ENCODE results near the gene KLK6. TPM values are rescaled to one million over a fixed set of nuclear protein-coding genes. Genes with fewer than 3 reads are reported as not detected.

Gene KLK6
- total RNA-seq, 1 donor from 2014 or later: not detected

GRCh38 chr19:50952910-50953309 lies 16.5 kb downstream of the KLK6 start, which contains the start of gene KLK5:
TSS of gene KLK5 (minus strand) at chr19:50953038. CDS start at chr19:50952657, 381 bp downstream.
- no peak for DNase-seq (ENCODE audit: low read depth in 2 of 2)

DNA sequence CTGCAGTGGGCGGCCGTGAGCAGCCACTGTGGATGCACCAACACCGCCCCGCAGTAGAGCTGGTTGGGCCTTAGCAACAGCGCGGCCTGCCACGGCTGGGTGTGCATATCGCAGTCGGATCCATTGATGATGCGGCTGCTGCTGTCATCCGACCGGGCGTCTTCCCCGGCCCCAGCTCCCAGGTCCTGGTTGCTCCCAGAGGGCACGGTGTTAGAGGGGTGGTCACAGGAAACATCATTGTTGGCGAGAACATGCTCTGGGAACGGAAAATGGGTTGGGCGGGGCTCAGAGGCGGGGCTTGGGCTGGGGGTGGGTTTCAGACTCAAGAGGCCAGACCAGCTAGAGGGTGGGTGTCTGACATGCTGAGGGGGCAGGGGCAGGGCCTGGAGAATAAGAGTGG lies 19.5 kb downstream of the KLK6 start:
- DNase-seq (ENCODE audit: low read depth in 2 of 2): no peak

DNA sequence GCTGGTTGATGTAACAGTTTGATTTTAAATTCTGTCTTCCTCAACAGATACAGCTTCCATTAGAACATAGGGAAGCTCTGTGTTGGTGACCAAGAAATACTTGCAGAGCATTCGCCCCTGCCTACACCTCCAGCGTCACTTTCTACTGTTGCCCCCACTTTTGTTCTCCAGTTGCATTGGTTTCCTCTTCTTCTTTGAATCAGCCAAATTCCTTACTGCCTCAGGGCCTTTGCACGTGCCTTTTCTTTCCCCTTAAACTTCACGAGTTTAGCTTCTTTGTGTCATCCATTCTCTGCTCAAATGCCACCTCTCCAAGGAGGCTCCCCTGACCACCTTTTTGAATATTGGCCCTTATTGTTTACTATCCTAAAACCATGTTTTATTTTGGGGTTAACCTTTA lies 22.3 kb downstream of the KLK6 start:
- no peak for DNase-seq (ENCODE audit: low read depth in 2 of 2)

DNA sequence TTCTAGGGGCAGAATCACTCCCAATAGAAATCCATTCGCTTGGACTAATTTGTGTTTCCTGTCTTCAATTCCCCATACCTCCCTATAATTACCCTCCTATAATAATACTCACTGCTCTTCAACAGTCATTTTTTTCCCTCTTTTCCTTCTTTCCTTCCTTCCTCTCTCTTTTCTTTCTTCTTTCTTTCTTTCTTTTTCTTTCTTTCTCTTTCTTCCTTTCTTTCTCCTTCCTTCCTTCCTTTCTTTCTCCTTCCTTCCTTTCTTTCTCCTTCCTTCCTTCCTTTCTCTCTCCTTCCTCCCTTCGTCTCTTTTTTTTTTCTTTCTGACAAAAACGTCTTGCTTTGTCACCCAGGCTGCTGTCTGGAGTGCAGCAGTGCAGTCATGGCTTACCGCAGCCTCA lies 24.6 kb downstream of the KLK6 start:
- DNase-seq (ENCODE audit: low read depth in 2 of 2): no peak

- DNase-seq (ENCODE audit: low read depth in 2 of 2): no peak
These were observed 26.1 kb downstream of the KLK6 start for GRCh38 chr19:50943074-50943828.

- DNase-seq (ENCODE audit: low read depth in 2 of 2): no peak
These were observed 29.8 kb downstream of the KLK6 start for GRCh38 chr19:50939596-50939995.

DNA sequence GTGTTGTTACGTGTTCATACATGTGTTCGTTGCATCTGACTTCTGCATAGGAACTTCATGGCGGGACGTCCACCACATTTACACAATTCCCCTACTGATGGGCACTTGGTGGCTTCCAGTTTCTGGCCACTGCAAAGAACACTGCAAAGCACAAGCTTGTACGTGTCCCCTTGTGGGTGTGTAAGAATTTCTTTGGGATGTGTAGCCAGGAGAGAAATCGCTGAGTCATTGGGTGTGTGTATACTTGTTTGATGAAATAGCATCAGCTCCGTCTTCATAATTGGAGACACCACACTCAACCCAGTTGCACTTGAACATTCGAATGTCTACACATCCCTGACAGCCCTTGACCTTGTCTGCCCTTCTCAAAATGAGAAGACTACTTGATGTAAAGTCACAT lies 35.8 kb downstream of the KLK6 start:
- DNase-seq (ENCODE audit: low read depth in 2 of 2): no peak

DNA sequence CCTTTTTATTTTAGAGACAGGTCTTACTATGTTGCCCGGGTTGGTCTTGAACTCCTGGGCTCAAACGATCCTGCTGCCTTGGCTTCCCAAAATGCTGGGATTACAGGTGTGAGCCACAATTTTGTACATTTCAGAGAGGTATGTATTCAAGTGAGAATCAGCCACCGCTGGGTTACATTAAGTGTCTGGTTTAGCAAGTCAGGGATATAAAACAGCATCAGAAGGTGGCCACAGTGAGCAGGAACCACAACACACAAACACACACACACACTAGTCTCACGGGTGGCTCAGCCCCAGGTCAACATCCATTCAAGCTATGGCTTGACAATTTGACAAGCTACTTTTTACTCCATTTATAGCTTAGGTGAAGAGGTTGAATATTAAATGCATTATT lies 36.7 kb downstream of the KLK6 start:
- DNase-seq (ENCODE audit: low read depth in 2 of 2): no peak

DNA sequence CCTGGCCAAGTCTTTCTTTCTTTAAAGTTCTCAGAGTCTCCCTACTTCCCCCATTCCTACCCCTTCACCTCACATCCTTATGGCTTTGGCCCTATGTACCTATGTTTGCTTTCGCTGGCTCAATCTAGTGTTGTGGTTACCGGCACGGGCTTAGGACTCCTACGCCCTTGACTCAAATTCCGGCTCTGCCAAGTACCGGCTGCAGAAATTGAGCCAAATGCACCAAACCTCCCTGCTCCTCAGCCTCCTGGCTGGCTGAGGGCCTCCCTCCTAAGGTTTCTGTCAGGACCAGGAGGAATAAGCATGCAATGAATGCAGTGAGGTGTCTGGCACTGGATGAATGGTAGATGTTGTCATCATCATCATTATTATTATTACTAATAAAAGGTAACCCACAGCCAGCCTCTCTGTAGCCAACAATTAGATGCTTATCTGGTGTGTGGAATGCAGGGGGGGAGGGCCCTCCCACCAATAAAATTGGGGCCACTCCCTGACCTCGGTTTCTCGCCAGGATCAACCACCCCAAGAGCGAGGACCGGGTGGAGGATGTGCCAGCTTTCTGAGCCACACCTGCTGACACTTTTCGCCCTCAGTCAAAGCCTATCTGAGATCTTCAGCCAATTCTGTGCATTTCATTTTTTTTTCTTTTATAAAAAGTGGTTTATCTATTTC lies 37.2 kb downstream of the KLK6 start:
- DNase-seq (ENCODE audit: low read depth in 2 of 2): no peak

DNA sequence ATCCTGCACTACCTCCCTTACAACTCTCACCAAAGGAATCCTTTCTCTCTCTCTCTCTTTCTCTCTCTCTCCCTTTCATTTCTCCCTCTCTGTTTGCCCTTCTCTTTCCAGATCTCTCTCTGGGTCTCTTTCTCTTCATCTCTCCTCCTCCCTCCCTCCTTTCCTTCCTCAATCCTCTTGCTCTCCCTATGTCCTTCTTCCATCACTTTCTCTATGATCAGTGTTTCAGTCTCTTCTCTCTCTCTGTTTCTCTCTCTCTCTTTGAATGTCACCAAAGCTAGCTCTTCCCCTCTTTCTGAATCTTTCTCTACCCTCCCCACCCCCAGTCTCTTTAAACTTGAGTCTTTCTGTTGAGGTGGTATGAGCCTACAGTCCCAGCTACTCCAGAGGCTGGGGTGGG lies 38.4 kb downstream of the KLK6 start:
- no peak for DNase-seq (ENCODE audit: low read depth in 2 of 2)

- DNase-seq (ENCODE audit: low read depth in 2 of 2): no peak
These were observed 40.6 kb downstream of the KLK6 start for GRCh38 chr19:50928831-50929230.

- no peak for DNase-seq (ENCODE audit: low read depth in 2 of 2)
These were observed 43.2 kb downstream of the KLK6 start for GRCh38 chr19:50926144-50926543.

DNA sequence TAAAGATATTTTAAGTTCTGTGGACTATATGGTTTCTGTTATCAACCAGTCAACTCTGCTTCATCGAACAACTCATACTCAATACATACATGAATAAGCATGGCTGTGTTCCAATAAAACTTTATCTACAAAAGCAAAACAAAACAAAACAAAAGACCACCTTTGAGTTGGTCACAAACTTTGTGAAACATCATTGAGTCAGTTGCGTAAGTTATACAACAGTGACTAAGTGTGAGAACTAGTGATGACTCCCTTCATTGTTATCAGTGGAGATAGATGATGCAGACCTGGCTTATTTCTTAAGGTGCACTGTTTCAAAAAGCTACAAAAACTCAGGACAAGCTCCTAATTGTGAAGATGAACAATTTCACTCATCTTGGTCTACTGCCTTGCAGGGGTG lies 43.7 kb downstream of the KLK6 start:
- no peak for DNase-seq (ENCODE audit: low read depth in 2 of 2)

DNA sequence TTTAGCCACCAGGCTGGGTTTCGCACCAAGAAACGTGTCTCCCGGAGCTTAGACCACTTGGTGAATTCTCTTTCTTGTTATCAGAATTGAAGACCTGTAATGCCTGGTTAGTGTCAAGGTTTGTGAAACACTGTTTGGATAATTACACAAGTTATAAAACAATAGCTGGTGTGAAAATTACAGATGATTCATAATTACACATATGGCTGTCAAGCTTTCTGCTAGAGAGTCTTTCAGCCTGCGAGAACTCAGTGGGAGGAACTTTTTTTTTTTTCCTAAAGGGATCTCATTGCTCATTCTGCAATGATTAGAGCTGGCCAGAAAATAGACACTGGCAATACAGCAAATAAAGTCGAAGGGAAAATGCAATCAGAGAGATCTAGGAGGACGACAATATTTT lies 44.8 kb downstream of the KLK6 start:
- DNase-seq (ENCODE audit: low read depth in 2 of 2): no peak

DNA sequence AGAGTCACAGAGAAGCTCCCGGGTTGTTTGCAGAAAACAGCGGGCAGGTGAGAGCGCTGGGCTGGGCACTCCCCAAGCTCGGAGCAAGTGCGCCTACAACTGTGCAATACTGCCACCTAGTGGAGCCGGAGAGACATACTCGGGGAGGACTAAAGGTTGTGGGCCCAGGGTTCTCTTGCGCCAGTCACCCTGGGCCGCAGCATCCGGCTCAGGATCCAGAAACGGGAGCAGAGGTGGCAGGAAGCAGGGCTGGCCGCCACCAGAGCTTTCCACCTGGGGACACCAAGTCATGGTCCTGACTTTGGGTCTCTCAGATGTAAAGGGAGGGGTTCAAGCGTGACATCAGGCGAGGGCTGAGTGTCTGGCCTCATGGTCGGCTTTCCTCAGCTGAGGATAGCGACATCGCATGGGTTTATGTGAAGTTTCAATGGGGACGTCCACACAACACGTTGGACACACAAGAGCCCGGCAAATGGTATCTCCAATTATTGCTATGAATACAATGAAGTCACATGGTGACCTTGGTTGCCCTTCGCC lies 47.0 kb downstream of the KLK6 start:
- DNase-seq (ENCODE audit: low read depth in 2 of 2): peak; percentile 58 to 76

DNA sequence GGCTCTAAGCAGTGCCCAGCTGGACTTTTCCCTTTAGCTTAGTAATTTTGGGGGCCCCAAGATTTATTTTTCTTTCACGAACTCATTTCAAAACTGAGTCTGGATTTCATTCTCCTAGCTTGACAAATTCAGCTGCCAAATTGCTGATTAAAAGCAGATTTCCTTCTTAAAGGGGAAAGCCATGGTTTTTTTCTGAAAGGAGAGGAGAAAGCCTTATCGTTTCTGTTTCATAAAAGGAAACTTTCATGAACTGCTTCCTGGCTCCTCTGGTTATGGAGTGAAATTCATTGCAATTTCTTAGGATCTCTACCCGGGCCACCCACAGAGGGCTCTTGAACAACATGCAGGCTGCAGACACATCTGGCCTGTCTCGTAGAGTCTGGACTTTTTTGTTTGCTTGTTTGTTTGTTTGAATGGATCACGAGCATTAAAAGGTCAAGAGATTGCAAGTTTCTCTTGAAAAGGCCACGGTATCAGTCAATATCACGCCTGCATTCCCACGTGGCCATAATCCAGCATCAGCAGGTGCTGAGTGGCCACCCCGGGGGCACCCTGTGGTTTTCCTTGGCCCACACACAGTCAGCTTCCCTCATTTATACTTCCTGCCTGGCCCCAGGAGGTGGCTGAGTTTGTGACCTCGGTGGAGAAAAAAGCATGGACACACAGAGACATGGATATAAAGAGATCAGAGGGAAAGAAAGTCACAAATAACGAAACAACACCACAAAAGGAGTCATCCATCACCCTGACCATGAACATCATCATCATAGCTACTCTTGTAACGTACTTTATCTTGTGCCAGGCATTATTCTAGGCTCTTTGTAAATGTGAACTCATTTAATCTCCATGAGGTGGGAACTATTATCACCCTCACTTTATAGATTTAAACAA lies 47.7 kb downstream of the KLK6 start:
- DNase-seq (ENCODE audit: low read depth in 2 of 2): no peak

DNA sequence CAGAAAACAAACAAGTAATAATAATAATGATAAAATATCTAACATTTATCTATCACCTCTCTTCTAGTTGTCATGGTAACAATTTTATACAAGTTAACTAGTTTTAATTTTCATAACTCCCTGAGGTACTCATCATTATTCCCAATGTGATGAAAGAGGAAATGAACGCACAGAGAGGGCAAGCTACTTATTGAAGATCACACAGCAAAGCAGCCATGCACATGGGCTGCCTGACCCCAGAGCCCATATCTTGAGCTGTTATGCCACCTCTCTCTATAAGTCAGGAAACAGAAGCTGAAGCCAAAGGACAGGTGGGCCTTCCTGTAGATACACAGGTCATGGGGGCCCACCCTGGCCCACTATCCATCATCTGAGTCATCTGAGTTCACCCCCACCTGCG lies 53.3 kb downstream of the KLK6 start:
- no peak for DNase-seq (ENCODE audit: low read depth in 2 of 2)

- no peak for DNase-seq (ENCODE audit: low read depth in 2 of 2)
These were observed 56.4 kb downstream of the KLK6 start for GRCh38 chr19:50912727-50913716.

DNA sequence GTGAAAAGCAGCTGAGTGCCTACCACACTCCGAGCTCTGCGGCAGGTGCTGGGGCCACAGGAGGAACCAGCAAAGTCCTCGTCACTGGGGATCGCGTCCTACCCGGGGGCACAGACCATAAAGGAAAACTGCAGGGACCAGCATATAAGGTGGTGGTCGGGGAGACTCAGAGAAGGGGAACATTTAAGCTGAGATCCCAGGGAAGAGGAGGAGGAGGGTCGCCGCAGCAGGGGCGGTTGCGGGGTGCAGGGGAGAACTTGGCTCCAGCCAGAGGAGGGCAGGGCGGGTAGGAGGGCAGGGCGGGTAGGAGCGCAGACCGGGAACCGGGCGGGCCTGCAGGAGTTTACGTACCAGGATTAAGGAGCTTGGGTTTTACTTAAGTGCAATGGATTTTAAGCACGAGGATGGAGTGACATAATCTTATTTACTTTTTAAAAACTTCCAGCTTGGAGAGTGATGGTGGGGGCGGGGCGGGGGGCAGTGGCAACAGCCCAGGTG lies 57.2 kb downstream of the KLK6 start:
- no peak for DNase-seq (ENCODE audit: low read depth in 2 of 2)

Measured in dermis microvascular lymphatic vessel endothelial cell (primary cell).